Measurements from ENCODE around the gene MTHFD1L.

MTHFD1L gene

DNA sequence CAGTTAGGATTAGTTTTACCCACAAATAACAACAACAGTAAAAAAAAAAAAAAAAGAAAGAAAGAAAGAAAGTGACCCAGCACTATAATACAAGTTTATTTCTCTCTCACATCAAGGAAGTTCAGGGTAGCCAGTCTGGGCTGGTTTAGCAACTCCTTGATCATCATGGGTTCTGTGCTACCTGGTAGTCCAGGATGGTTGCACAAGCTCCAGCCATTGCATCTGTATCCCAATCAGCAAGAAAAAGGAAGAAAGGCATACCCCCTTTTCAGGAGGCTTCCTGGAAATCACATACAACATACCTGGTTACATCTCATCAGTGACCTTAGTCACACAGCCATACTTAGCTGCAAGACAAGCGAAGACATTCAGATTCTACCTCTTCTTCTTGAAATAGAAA is 128.5 kb downstream of the MTHFD1L start:
- DNase-seq: no peak

DNA sequence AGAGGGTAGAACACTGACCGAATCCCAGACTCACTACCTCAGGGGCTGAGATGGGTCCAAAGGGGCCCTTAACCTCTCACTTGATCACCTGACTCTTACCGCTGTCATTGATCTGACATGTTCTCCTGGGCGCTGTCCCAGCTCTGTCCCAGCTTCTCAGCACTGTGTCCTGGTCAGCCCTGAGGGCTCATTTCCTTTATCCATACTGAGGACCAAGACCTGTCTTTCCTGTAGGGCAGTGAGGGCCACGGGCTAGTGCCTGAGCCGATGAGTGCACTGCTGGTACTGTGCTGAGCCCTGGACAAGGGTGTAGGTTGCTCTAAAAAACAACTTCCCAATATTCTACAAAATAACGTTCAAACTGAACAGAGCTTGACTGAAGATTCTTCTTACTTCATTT is 131.5 kb downstream of the MTHFD1L start:
- DNase-seq: no peak

DNA sequence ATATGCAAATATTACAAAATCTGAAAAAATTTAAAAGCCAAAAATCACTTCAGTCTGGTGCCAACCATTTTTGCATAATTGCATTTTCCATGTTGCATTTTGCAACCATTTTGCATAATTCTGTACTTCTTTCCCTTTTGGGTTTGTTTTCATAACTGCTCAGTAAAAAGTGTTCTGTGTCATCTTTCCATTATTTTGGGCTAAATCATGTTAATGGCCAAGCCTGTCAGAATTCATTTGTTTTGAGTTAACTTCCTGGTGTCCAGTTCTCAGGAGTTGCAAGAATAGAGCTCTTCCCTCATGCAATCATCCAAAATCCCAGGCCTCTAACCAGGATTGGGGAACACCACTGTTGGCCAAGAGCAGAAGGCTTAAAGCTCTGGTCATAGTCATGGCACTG is 133.6 kb downstream of the MTHFD1L start:
- DNase-seq: no peak

DNA sequence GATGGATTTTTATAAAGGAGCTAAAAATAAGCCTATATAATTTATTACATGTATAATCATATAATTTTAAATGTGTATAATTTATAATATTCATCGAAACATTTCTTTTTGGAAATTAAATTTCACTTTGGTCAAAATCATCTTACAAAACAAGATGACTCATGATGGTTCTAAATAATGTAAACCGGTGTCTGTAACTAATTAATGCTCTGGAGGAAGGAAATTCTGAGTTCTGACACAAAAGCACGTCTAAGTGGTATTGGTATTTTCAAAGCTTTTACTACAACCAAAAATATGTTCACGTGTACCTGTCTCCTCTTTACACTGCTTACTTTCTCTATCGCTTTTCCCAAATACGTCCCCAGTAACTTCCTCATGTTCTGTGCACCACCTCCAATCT is 134.1 kb downstream of the MTHFD1L start:
- DNase-seq: no peak

DNA sequence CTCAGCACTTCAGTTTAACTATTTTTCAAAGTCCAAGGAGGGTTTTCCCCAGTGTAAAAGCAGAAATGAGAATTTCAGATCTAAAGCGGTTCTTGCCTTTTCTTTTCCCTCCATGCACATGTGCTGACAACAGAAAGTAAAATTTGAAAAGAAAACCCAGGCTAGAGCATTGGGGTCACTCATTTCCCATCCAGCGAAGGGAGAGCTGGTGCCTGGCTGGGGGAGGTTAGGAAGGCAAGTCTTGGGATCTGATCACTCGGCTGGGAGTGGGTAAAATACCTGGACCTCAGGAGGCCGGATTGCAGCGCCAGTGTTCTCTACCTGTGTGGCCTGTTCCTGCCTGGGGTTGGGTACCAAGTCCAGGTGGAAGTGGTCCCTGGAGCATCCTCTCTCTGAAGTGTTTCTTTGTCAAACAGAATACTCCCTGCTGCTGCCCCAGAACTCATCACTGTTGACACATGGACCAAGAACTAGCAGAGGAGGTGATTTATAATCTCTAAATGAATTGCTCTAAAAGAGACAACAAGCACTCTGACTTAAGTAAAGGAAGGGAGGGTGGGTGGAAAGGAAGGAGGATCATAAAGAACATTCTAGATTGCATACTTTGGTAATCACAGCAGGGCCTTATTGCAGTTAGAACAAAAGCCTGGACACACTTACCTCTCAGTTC is 136.0 kb downstream of the MTHFD1L start:
- no peak for DNase-seq

DNA sequence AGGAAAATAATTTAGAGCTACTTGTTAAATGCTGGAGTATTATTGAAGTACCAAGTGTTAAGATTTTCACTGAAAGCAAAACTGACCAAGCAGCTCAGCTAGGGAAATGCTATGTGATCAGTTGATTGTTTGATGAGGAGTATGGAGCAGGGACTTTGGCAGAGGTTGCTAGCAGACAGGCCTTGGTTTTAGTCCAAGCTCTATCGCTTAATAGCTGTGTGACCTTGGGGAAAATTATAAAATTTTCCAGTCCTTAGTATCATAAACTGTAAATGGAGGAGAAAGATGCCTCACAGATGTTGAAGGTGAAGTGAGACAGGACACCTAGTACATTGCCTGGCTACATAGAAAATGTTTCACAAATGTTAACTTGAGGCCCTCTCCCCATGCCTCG is 136.6 kb downstream of the MTHFD1L start:
- no peak for DNase-seq

DNA sequence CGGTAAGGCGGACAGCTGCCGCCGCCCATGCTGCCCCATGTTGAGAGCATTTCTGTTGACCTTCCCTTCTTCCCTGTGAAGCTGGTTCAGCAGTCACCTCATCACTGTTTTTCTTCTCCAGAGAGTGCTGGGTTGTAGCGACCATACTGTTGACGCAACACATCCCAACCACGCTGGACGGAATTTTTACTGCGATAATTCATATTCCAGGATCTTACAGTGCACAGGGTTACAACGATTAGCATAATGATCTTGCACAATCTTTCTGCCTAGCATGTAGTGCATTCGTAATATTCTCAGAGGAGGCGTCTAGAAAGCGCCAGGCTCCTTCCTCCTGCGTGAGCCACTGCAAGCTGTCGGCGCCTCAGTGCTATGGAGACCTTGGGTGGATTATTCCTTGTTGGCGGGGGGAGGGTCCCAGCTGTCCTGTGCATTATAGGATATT is 137.0 kb downstream of the MTHFD1L start:
- DNase-seq: no peak

DNA sequence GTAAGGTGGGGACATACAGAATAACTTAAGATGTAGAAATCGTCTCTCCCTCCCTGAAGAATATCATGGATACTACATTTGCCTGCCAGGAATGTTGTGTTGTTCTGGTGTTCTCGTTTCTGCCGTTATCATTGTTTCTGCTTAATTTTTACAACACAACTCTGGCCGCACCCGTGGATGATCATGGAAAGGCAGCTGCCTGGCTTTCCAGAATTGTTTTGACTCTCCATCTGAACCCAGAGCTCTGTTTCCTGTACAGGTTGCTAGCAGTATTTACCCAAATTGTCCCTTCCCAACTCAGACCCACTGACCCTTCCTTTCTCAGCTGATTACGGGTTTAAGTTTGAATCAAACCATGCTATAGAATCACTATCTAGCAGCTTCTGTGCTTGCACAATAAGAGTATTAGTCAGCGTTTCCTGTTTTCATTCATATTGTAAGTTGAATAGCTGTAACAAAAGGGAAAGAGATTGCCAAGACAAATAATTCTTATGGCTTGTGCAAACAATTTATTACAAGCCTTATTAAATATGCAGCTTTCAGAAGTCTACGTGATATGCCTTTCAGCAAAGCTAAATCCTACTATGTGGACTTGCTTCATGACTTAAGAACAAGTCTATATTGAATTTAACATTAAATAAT is 139.0 kb downstream of the MTHFD1L start:
- no peak for DNase-seq

DNA sequence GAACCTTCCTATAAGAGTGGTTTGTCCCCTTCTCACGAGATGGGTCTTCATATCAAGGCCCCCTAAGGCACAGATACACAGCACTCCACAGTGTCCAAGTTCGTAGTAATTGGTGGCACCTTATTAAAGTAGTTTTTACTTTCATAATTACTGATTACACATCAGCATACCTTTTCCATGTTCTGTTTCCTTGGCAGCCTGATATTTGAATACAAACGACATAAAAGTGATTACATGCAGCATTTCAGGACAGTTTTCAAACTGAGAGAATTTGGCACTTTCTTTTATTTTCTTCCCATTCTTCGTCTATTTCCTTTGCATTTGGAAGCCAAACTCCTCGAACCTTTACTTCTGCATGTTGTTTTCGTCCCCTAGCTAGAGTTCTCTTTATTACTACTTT is 139.7 kb downstream of the MTHFD1L start:
- no peak for DNase-seq

DNA sequence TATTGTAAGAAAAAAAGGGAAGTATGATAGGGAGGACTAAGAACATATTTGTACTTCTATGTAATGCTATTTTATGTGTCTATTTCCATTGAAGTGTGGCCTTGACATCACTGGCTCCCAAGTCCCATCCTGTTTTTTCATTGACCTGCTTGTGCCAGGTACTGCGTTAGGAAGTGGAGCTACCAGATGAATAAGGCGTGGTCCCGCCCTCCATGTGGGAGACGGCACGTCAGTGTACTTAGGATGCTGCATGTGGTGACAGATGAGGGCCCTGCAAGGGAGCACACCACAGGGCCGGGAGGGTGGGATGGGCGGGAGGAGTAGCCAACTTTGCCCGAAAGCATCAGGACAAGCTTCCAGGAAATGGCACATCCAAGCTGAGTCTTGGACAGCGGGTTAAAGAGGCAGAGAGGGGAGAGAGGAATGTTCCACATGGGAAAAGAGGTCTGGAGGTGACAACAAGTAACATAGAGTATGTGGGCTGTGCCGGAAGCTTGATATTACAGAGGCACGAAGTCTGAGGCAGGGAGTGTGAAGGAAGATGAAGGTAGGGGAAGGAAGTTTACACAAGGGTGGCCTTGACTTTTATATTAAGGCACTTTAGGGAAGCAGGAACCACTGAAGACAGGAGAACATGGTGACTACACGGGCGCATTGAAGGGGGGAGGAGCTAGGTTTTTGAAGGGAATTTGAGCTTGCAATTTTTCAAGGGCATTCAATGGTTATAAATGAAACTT is 140.6 kb downstream of the MTHFD1L start:
- DNase-seq: no peak

DNA sequence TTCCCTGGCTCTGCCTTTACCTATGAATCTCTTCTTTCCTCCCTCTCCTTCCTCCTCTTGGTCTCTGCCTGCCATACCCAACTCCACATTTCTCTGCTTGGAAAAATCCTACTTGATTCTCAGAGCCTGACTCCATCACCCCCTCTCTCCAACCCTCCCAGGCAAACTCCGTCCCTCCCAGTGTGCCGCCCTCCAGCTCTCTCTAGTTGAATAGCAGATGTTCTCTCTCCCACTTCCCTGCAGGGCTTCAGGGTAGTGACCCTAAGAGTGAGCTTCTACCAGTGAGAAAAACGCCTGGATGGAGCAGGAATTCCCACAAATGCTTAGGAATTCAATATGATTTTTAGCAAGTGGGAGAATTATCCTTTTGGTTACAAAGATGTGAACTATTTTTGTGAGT is 141.6 kb downstream of the MTHFD1L start:
- DNase-seq: no peak

DNA sequence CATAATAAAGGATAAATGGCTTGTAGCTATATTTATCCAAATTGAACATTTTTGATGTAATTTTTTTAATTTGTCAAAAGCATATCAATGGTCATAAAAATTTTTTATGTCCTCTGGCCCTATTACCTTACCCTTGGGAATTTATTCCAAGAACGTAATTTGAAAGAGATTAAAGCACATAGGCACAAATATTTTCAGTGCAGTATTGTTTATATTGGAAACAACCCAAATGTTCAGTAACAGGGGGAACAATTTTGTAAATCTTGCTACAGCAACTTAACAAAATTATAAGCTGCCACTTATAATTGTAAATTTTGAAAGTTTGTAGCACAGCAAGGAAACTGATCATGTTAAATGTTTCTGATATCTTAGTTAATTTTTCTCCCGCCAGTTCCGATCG is 142.4 kb downstream of the MTHFD1L start:
- no peak for DNase-seq

DNA sequence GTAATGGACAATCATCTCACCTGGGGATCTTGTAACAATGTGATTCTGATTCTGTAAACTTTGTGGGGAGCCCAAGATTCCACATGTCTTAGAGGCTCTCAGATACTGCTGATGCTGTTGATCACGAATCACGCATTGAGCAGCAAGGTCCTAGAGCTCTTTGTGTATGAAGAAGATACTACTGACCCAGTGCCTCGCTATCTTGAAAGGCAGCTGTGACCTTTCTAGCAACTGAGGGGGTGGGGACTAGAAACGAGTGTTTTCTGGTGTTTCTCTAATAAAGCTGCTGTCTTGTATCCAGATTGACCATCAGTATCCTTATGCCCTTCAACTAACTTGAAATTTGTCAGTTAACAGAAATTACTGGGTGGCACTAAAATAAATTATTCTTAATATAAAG is 142.9 kb downstream of the MTHFD1L start:
- no peak for DNase-seq

DNA sequence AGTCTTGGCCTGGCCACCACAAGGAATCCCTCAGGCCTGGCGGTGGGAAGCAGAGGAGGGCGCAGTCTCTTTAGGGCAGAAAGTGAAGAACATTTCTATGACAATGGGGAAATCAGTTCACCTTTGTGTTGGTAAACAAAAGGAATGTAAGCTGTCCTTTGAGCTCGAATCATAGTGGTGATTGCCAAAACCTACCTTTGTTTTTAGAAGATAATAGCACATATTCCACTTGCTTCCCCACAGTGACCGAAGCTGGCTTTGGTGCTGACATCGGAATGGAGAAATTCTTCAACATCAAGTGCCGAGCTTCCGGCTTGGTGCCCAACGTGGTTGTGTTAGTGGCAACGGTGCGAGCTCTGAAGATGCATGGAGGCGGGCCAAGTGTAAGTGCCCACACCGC is 144.1 kb downstream of the MTHFD1L start:
- DNase-seq: no peak

DNA sequence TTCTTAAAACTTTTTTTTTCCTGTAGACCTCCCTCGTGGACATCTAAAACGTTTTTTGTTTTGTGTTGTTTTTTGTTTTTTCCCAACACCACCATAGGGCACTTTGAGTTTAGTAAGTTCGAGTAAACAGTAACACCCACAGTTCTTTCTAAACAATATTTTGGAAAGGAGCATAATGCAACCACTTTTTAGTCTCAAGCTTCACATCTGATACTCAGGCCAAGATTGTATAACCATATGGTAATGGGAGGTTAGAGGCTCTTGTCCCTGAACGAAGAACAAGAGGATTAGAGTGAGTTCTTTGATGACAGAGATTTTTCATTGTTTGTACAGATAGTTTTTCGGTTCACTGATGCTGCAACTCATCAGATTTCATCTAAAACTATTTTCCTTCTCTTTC is 144.6 kb downstream of the MTHFD1L start:
- DNase-seq: no peak

DNA sequence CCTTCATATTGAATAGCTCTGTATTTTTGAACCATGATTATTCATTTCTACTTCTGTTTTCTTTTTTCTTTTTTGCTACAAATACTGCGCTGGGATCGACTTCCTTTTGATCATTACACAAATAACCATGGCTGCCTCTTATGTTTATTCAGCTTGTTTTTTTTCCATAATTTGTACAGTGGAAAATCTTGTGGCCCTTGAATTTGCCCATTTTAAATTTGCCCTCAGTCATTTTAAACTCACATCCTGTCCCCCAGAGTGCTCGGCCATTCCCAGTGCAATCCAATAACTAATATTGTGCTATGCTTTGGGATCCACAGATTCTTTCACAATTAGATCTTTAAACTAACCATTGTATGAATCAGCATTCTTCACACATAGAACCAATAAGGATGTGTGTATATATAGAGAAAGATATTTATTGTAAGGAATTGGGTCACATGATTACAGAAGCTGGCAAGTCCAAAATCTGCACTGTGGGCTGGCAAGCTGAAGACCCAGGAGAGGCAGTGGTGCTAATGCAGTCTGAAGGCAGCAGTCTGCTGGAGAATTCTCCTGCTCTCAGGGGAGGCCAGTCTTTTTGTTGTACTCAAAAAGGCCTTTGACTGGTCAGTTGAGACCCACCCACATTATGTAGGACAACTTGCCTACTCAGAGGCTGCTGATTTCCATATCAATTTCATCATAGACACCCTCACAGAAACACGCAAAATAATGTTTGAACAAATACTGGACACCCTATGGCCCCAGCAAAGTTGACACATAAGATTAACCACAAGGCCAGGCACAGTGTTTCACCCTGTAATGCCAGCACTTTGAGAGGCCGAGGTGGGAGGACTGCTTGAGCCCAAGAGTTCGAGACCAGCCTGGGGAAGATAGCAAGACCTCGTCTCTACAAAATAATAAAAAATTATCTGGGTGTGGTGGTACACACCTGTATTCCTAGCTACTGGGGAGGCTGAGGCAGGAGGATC is 147.1 kb downstream of the MTHFD1L start:
- no peak for DNase-seq

DNA sequence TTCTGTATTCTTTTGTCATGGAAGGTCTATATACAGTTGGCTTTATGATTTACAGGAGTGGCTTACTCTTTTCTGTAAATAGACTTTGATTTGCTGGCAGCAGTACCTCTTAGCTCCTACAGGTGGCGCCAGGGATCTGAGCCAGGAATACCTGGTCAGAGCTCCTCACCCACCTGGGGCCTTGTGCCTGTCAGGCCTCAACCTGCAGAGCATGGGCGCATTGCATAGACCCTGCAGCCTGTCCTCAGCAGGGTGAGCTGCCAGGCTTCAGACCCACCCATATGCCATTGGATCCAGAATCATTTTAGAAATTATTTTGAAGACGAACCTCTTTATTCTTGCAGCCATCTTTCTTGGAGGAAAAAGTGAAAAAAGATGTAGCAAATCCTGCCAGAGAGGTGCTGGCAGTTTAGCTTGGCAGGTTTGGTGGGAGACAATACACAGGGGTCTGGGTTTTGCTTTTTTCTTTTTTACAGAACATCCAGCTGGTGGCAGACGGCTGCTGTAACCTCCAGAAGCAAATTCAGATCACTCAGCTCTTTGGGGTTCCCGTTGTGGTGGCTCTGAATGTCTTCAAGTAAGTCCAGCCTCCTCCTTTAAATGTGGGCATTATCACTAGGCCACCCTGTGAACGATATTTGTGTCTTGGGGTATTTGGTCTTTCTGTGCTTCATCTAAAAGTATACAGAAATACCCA is 149.1 kb downstream of the MTHFD1L start:
- peak; percentile 39 to 40 for DNase-seq

DNA sequence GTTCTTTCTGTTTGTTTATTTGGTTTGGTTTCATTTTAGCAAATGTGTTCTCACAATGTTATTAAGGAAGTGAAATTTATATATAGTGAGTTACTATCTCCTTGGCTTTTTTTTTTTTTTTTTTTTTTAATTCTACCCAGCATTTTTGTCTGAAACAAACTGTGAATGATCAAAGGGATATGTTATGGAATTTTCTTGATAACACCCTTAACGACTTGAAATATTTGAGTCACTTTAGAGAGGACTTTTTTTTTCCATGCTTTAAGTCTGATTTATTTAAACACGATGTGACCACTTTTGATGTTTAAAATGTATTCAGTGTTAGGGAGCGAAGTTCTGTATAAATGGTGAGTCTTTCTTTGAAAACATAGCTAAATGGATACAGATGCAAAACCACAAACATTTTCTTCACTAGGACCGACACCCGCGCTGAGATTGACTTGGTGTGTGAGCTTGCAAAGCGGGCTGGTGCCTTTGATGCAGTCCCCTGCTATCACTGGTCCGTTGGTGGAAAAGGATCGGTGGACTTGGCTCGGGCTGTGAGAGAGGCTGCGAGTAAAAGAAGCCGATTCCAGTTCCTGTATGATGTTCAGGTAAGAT is 149.7 kb downstream of the MTHFD1L start:
- DNase-seq: no peak

DNA sequence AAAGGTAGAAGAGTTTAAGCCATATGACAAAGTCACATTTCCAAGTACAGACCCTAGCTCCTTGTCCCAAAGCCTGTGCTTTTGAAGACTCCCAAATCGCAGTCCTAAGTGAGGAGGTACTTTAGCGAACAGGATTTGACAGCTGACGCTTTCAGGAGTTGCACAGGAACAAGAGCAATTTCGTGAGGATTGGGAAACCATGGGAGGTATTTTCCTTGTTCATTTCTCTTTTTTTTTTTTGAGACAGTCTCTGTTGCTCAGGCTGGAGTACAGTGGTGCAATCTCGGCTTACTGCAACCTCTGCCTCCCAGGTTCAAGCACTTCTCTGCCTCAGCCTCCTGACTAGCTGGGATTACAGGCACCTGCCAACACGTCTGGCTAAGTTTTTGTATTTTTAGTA is 150.6 kb downstream of the MTHFD1L start:
- DNase-seq: no peak

DNA sequence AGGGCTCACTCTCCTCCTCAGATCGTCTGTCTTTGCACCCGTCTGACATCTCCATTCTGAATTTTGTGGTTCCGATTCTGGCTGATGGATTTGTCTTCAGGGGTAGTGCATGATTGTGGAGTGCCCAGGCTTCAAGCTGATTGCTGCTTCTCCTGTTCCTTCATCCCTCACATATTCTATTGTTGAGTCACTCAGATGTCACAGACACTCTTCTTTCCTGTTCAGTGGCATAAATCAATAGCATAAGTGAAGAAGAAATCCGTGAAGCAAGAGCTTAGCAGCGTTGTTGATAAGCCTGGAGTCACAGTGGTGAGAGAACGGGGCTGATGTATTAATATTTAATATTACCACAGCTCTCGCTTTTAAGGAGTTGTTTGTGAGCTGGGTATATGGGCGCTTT is 152.5 kb downstream of the MTHFD1L start:
- no peak for DNase-seq

DNA sequence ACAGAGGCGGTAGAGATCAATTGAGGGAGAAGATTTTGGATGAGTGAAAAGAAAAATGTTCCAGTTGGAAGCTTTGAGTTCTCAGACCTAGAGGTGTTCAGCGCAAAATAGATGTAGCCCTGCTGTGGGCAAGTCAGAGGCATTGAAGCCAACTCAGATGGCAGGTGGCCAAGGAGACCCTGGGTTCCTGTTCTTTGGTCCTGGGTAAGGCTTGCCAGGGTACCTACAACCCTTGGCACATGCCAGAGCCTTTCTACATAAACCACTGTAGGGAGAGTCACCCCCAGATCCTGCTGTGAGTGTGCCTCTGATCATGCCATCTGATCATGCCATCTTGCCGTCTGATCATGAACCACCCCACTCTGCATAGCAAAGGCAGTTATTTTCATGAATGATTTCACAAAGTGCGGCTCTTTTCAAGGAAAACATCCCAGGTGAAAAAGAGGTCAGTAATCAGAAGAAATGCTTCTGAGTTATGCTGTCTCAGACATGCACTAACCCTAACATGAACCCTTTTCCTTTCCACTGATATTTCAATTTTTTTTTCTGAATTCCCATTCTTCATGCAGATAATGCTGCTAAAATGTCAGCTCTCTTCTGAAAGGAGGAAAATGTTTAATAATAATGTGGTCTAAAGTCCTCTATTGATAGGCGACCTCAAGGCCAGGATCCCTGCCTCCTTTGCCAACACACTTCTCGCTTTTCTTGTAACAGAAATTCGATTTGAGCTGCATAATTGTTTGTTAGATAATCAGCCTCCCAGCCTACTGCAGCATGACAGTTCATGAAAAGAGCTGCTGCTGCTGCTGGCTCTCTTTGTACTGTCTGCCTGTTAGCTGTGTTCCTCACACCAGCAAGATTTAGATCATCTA is 153.6 kb downstream of the MTHFD1L start:
- no peak for DNase-seq

Data from activated CD4-positive, alpha-beta T cell treated with anti-CD3 and anti-CD28 coated beads, Interleukin-2, amount 50 U/mL, for 4 hours (primary cell).